ENCODE data around the gene AIF1. TPM values are rescaled to one million over a fixed set of nuclear protein-coding genes. Genes with fewer than 3 reads are reported as not detected.
A peak's percentile ranks its signal among the peaks of the same experiment; 100 is the strongest.

The AIF1 gene
- total RNA-seq, 5 donors from 2014 or later (not counting 1 experiment from before 2014, with no cell fraction given): 7.6 to 54.3 (median 18.1) TPM

DNA sequence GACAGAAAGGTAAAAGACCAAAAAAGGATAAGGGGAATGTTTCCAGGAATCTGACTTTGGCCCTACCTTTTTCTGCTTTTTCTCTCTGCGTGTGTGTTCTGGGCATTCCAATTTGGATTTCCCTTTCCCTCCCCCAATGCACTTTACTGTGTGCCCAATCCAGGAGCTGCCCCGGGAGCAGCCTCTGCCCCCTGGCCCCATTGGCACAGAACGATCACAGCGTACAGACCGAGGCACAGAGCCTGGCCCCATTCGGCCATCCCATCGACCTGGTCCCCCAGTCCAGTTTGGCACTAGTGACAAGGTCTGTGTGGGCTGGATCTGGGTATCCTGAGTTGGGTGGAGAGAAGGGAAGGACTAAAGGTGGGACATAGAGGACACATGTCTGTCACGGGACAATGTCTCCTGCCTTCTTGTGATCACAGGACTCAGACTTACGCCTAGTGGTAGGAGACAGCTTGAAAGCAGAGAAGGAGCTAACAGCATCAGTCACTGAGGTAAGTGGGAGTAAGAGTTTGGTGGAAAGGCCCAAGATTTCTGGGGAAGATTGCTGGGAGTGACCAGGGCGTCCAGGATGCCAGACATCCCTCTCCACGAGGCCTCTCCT is 20.0 kb downstream of the AIF1 start:
- Histone ChIP-seq H3K36me3 (ENCODE audit: control insufficient read depth in 2 of 2, extremely low read depth in 1 of 2, insufficient read depth in 1 of 2, low read length in 1 of 2) (peaks cover 36 to 98% of the 10 kb centered on the region in 2 donors), H3K27me3 (replicated peaks in 1 of 2; ENCODE audit: control insufficient read depth in 2 of 2, extremely low read depth in 1 of 2, insufficient read depth in 2 of 2, low read length in 1 of 2) (no peaks in the 10 kb centered on the region), H3K4me3 (ENCODE audit: control insufficient read depth in 1 of 2, extremely low read depth in 1 of 2, low read length in 1 of 2) (no peak overlapping the region), H3K9me3 (no peaks in the 10 kb centered on the region), H3K27ac (ENCODE audit: low read length) (no peak overlapping the region), H3K4me1 (ENCODE audit: control insufficient read depth in 1 of 2, extremely low read depth in 1 of 2, insufficient read depth in 2 of 2, low read length in 2 of 2) (no peaks in the 10 kb centered on the region)
- DNase-seq (no peak), ATAC-seq (replicated peaks in 1 of 4) (peak in 1 of 4 experiments; percentile 21)
- H3K27ac Mint-ChIP-seq: no peak overlapping the region
- 86% methylated on average over 8 of the region's 11 CpGs for WGBS (ENCODE audit: insufficient coverage)
- no peaks in the 10 kb centered on the region for H3K27me3 Mint-ChIP-seq
- no peaks in the 10 kb centered on the region for H3K9me3 Mint-ChIP-seq
- peaks cover 0 to 6% (median 2%) of the 10 kb centered on the region in 3 donors for H3K4me1 Mint-ChIP-seq
- H3K4me3 Mint-ChIP-seq: no peak overlapping the region
- ChIA-PET POLR2A (no interaction called here), CTCF (no interaction called here)
- peaks cover 51% of the 10 kb centered on the region for H3K36me3 Mint-ChIP-seq

GRCh38 chr6:31636698-31637596 is 21.9 kb downstream of the AIF1 start:
- H3K27ac Mint-ChIP-seq: no peak overlapping the region
- H3K36me3 Mint-ChIP-seq: peaks cover 54% of the 10 kb centered on the region
- Histone ChIP-seq H3K4me3 (ENCODE audit: control insufficient read depth in 1 of 2, extremely low read depth in 1 of 2, low read length in 1 of 2) (no peak overlapping the region), H3K27ac (ENCODE audit: low read length) (no peak overlapping the region), H3K4me1 (ENCODE audit: control insufficient read depth in 1 of 2, extremely low read depth in 1 of 2, insufficient read depth in 2 of 2, low read length in 2 of 2) (no peaks in the 10 kb centered on the region), H3K27me3 (replicated peaks in 1 of 2; ENCODE audit: control insufficient read depth in 2 of 2, extremely low read depth in 1 of 2, insufficient read depth in 2 of 2, low read length in 1 of 2) (no peaks in the 10 kb centered on the region), H3K9me3 (no peaks in the 10 kb centered on the region), H3K36me3 (ENCODE audit: control insufficient read depth in 2 of 2, extremely low read depth in 1 of 2, insufficient read depth in 1 of 2, low read length in 1 of 2) (peaks cover 40 to 98% of the 10 kb centered on the region in 2 donors)
- DNase-seq (no peak), ATAC-seq (replicated peaks in 1 of 4) (no peak)
- H3K4me3 Mint-ChIP-seq: no peak overlapping the region
- peaks cover 0 to 2% (median 0%) of the 10 kb centered on the region in 3 donors for H3K4me1 Mint-ChIP-seq
- CTCF ChIA-PET: no interaction called here
- H3K9me3 Mint-ChIP-seq: no peaks in the 10 kb centered on the region
- H3K27me3 Mint-ChIP-seq: no peaks in the 10 kb centered on the region
- WGBS (ENCODE audit: insufficient coverage): 94% methylated on average over 6 of the region's 27 CpGs
- POLR2A ChIA-PET: interaction anchor here in 1 of 2 donors (1.1 kb wide), 1 partner anchor 9 kb away, joined by 3 read pairs; no protein-coding TSS in a partner anchor

DNA sequence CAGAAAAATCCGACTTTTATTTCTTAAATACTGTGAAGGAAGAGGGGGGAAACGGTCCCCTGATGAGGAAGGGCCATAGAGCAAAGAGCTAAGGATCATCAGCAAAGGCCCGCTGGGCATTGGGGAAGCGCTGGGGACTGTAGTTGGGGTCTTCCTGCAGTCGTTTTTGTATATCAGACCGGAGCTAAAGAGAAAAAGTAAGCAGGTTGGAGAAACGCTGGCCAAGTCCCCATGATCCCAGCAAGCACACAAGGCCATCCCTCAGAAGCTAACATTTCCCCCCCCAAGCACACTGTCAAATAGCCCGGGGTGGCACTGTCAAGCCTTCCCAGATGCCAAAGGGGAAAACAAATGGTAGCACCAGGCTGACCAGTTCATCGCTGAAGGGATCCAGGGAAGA is 24.0 kb downstream of the AIF1 start:
- POLR2A ChIA-PET: interaction anchor here in 1 of 2 donors (0.6 kb wide), 1 partner anchor 103 kb away, joined by 5 read pairs; no protein-coding TSS in a partner anchor
- DNase-seq (no peak), ATAC-seq (replicated peaks in 1 of 4) (no peak)
- Mint-ChIP-seq H3K36me3 (peaks cover 52% of the 10 kb centered on the region), H3K9me3 (no peaks in the 10 kb centered on the region), H3K4me1 (peaks cover 0 to 2% (median 0%) of the 10 kb centered on the region in 3 donors), H3K4me3 (no peak overlapping the region), H3K27ac (no peak overlapping the region), H3K27me3 (no peaks in the 10 kb centered on the region)
- Histone ChIP-seq H3K27ac (ENCODE audit: low read length) (no peak overlapping the region), H3K27me3 (replicated peaks in 1 of 2; ENCODE audit: control insufficient read depth in 2 of 2, extremely low read depth in 1 of 2, insufficient read depth in 2 of 2, low read length in 1 of 2) (no peaks in the 10 kb centered on the region), H3K9me3 (no peaks in the 10 kb centered on the region), H3K4me3 (ENCODE audit: control insufficient read depth in 1 of 2, extremely low read depth in 1 of 2, low read length in 1 of 2) (no peak overlapping the region), H3K4me1 (ENCODE audit: control insufficient read depth in 1 of 2, extremely low read depth in 1 of 2, insufficient read depth in 2 of 2, low read length in 2 of 2) (no peaks in the 10 kb centered on the region), H3K36me3 (ENCODE audit: control insufficient read depth in 2 of 2, extremely low read depth in 1 of 2, insufficient read depth in 1 of 2, low read length in 1 of 2) (peaks cover 44 to 96% of the 10 kb centered on the region in 2 donors)
- CTCF ChIA-PET: no interaction called here
- 94% methylated on average over 3 of the region's 9 CpGs for WGBS (ENCODE audit: insufficient coverage)

DNA sequence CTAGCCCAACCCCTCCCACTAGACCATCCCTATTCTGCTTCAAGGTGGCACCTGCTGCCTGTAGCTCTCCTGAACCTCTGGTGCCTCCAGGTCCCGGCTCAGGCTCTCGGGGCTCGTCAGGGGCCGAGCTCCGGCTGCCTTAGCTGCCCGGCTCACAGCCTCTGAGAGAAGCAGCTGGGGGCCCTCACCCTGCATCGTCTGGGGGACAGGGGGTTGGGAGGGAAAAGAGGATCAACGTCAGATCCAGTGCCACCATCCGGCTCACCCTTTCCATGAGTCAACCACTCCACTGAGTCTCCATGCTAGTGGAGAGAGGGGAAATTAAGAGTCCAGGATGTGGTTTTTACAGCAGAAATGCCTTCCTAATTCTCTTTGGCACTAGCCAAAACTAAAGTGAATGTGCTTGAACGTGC is 24.4 kb downstream of the AIF1 start:
- H3K4me3 Mint-ChIP-seq: no peak overlapping the region
- no peaks in the 10 kb centered on the region for H3K27me3 Mint-ChIP-seq
- ATAC-seq (replicated peaks in 1 of 4) (no peak), DNase-seq (no peak)
- no peaks in the 10 kb centered on the region for H3K27me3 ChIP-seq (replicated peaks in 1 of 2; ENCODE audit: control insufficient read depth in 2 of 2, extremely low read depth in 1 of 2, insufficient read depth in 2 of 2, low read length in 1 of 2)
- H3K9me3 Mint-ChIP-seq: no peaks in the 10 kb centered on the region
- H3K4me1 Mint-ChIP-seq: peaks cover 0 to 2% (median 0%) of the 10 kb centered on the region in 3 donors
- H3K27ac Mint-ChIP-seq: peak overlapping the region in 1 of 2 donors; percentile 46
- WGBS (ENCODE audit: insufficient coverage): 67% methylated on average over 1 of the region's 10 CpGs
- no peak overlapping the region for H3K27ac ChIP-seq (ENCODE audit: low read length)
- peaks cover 44 to 96% of the 10 kb centered on the region in 2 donors for H3K36me3 ChIP-seq (ENCODE audit: control insufficient read depth in 2 of 2, extremely low read depth in 1 of 2, insufficient read depth in 1 of 2, low read length in 1 of 2)
- peaks cover 51% of the 10 kb centered on the region for H3K36me3 Mint-ChIP-seq
- ChIA-PET CTCF (no interaction called here), POLR2A (interaction anchor here in 1 of 2 donors (0.6 kb wide), 1 partner anchor 104 kb away, joined by 5 read pairs; no protein-coding TSS in a partner anchor)
- H3K4me1 ChIP-seq (ENCODE audit: control insufficient read depth in 1 of 2, extremely low read depth in 1 of 2, insufficient read depth in 2 of 2, low read length in 2 of 2): no peaks in the 10 kb centered on the region
- H3K9me3 ChIP-seq: no peaks in the 10 kb centered on the region
- no peak overlapping the region for H3K4me3 ChIP-seq (ENCODE audit: control insufficient read depth in 1 of 2, extremely low read depth in 1 of 2, low read length in 1 of 2)

- ChIA-PET CTCF (interaction anchor here in 1 of 2 donors (0.6 kb wide), 1 partner anchor 25 kb away, joined by 3 read pairs; no protein-coding TSS in a partner anchor), POLR2A (interaction anchor here in 1 of 2 donors (0.5 kb wide), 2 partner anchors 66 to 209 kb away, joined by 4 to 11 read pairs; partner anchors contain the start of gene LY6G6F)
- H3K36me3 ChIP-seq (ENCODE audit: control insufficient read depth in 2 of 2, extremely low read depth in 1 of 2, insufficient read depth in 1 of 2, low read length in 1 of 2): peaks cover 43 to 96% of the 10 kb centered on the region in 2 donors
- H3K4me1 Mint-ChIP-seq: peaks cover 4 to 5% (median 4%) of the 10 kb centered on the region in 3 donors
- no peaks in the 10 kb centered on the region for H3K27me3 Mint-ChIP-seq
- no peak overlapping the region for H3K27ac ChIP-seq (ENCODE audit: low read length)
- H3K36me3 Mint-ChIP-seq: peaks cover 57% of the 10 kb centered on the region
- no peak overlapping the region for H3K4me3 ChIP-seq (ENCODE audit: control insufficient read depth in 1 of 2, extremely low read depth in 1 of 2, low read length in 1 of 2)
- ATAC-seq (replicated peaks in 1 of 4) (no peak), DNase-seq (no peak)
- no peak overlapping the region for H3K4me3 Mint-ChIP-seq
- no peaks in the 10 kb centered on the region for H3K9me3 ChIP-seq
- H3K27me3 ChIP-seq (replicated peaks in 1 of 2; ENCODE audit: control insufficient read depth in 2 of 2, extremely low read depth in 1 of 2, insufficient read depth in 2 of 2, low read length in 1 of 2): no peaks in the 10 kb centered on the region
- WGBS (ENCODE audit: insufficient coverage): 89% methylated on average over 3 of the region's 6 CpGs
- H3K4me1 ChIP-seq (ENCODE audit: control insufficient read depth in 1 of 2, extremely low read depth in 1 of 2, insufficient read depth in 2 of 2, low read length in 2 of 2): peaks cover 0 to 2% of the 10 kb centered on the region in 2 experiments
- H3K27ac Mint-ChIP-seq: peak overlapping the region in 1 of 2 donors; percentile 48
- no peaks in the 10 kb centered on the region for H3K9me3 Mint-ChIP-seq
Measured at GRCh38 chr6:31640612-31641011, 25.6 kb downstream of the AIF1 start.

DNA sequence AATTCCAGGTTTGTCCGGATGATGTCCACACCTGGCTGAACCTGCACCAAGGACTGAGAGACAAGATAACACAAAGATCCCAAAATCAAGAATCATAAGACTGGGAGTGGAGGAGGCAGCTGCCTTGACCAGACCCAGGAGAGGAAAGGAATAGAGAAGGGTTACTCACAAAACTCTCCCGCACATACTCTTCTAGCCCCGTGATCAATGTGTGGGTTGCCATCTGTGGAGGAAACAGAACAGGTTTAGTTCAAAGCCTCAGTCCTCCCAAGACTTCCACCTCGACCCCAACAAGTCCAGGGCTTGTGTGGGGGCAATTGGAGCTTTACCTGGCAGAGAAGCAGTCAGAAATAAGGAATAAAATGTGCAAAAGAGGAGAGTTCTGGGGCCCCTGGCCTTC is 26.3 kb downstream of the AIF1 start:
- Mint-ChIP-seq H3K9me3 (no peaks in the 10 kb centered on the region), H3K4me3 (no peak overlapping the region), H3K27me3 (no peaks in the 10 kb centered on the region), H3K36me3 (peaks cover 53% of the 10 kb centered on the region), H3K4me1 (peaks cover 4 to 6% (median 5%) of the 10 kb centered on the region in 3 donors), H3K27ac (peak overlapping the region in 1 of 2 donors; percentile 48)
- no CpG with 5 or more reads among the region's 4 CpGs for WGBS (ENCODE audit: insufficient coverage)
- Histone ChIP-seq H3K36me3 (ENCODE audit: control insufficient read depth in 2 of 2, extremely low read depth in 1 of 2, insufficient read depth in 1 of 2, low read length in 1 of 2) (peaks cover 38 to 95% of the 10 kb centered on the region in 2 donors), H3K27me3 (replicated peaks in 1 of 2; ENCODE audit: control insufficient read depth in 2 of 2, extremely low read depth in 1 of 2, insufficient read depth in 2 of 2, low read length in 1 of 2) (no peaks in the 10 kb centered on the region), H3K4me1 (ENCODE audit: control insufficient read depth in 1 of 2, extremely low read depth in 1 of 2, insufficient read depth in 2 of 2, low read length in 2 of 2) (peaks cover 0 to 2% of the 10 kb centered on the region in 2 experiments), H3K9me3 (no peaks in the 10 kb centered on the region), H3K27ac (ENCODE audit: low read length) (no peak overlapping the region), H3K4me3 (ENCODE audit: control insufficient read depth in 1 of 2, extremely low read depth in 1 of 2, low read length in 1 of 2) (no peak overlapping the region)
- POLR2A ChIA-PET: no interaction called here
- no peak for ATAC-seq (replicated peaks in 1 of 4)
- CTCF ChIA-PET: no interaction called here
- no peak for DNase-seq

Measured in T-cell (primary cell).